Measurements from ENCODE around the gene SLC7A1. TPM values are rescaled to one million over a fixed set of nuclear protein-coding genes. Genes with fewer than 3 reads are reported as not detected.

The SLC7A1 gene
- total RNA-seq, 1 donor from 2014 or later = 30.7 TPM

GRCh38 chr13:29536853-29537252 lies 58.6 kb downstream of the SLC7A1 start:
- peak; percentile 9 for DNase-seq (ENCODE audit: low spot score)
- intact Hi-C loops (cut with DNase I) = no loop called here

GRCh38 chr13:29535663-29536655 lies 59.5 kb downstream of the SLC7A1 start:
- intact Hi-C loops (cut with DNase I) = no loop called here
- DNase-seq (ENCODE audit: low spot score) = peak; percentile 53

GRCh38 chr13:29534083-29534482 lies 61.4 kb downstream of the SLC7A1 start:
- DNase-seq (ENCODE audit: low spot score) = peak; percentile 49
- intact Hi-C loops (cut with DNase I) = no loop called here

DNA sequence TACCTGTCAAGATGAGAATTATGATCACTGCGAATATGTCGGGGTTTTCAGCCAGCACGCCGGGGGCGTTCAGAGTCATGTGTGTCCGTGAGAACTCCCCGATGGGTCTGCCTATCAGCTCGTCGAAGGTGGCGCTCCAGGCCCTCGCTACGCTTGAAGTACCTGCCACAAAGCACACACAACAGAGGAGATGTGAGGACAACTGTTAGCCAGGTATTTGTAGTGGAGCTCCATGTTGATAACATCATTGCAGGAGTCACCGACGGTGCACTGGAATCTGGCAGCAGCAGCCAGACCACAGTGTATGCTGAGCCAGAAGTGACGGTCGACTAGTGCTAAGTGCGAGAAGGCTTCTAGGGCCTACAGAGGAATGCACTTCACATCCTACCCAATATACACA lies 62.7 kb downstream of the SLC7A1 start:
- intact Hi-C loops (cut with DNase I) = no loop called here
- peak; percentile 51 for DNase-seq (ENCODE audit: low spot score)

DNA sequence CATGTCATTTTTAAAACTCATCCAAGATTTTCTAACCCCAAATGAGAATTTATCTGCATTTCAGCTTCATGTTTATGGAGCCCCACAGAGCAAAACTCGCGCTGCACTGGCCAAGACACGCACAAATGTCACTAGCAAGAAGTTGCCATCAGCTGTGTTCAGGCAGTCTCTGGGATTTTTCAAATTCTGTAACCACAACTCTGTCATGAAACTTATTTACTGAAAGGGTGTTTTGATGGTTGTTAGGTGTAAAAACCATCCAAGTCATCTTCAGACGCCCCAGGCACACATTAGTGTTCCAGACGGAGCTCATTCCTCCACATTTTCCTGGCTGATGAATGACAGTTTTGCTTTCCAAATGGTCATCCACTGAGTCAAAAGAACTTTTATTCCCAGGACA lies 63.4 kb downstream of the SLC7A1 start:
- intact Hi-C loops (cut with DNase I) = no loop called here
- peak; percentile 33 for DNase-seq (ENCODE audit: low spot score)

DNA sequence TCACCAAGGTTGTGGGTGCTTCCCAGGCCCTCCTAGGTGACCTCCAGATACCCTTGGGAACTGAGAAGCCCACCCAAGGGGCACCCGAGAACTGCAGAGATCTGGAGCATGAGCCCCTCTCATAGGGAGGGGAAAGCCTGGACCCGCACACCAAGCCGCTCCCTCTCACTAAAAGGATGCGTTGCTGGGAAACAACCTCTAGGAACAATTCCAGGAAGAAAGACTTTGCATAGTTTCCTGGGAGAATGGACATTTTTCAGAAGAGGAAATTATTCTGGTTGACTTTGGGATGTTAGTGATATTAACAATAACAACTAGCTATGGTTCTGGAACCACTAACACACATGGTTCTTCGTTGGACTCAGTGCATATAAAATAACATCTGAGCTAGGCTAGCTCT lies 64.6 kb downstream of the SLC7A1 start:
- intact Hi-C loops (cut with DNase I) = no loop called here
- DNase-seq (ENCODE audit: low spot score) = no peak

DNA sequence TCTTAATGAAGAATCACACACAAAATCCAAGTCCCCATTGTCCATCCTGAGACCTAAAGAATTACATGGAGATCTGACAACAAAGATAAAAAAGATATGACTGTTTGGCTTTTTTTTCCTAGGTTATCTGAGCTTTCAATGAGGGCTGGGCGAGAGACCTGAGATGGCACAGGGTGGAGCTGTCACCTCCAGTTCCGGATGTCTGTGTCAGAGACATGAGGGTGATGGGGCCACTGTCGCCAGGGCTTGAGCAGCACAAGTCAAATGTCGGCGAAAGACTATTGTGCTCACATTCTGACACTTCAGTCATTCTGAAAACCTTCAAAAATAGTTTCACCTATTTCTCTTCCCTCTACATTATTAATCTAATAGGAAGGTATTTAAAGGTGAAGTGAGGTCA lies 65.7 kb downstream of the SLC7A1 start:
- intact Hi-C loops (cut with DNase I) = no loop called here
- no peak for DNase-seq (ENCODE audit: low spot score)

DNA sequence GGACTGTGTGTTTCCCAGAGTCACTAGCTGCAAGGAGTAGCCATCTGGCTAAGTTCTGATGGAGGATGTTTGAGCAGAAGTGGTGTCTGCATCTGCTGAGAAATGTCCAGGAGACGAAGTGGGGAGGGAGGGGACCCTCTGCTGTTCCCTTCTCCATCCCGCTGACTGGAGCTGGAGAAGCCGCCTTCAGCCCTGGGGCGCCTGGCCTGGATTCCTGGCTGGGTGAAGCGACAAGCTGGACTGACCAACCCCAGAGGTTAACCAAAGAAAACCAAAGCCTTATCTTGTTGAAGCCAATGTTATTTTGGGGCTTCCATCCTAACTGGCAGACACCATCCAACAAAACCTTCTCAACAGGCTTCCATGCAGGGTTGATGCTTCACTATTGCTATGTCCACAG lies 67.6 kb downstream of the SLC7A1 start:
- no peak for DNase-seq (ENCODE audit: low spot score)
- intact Hi-C loops (cut with DNase I) = no loop called here

DNA sequence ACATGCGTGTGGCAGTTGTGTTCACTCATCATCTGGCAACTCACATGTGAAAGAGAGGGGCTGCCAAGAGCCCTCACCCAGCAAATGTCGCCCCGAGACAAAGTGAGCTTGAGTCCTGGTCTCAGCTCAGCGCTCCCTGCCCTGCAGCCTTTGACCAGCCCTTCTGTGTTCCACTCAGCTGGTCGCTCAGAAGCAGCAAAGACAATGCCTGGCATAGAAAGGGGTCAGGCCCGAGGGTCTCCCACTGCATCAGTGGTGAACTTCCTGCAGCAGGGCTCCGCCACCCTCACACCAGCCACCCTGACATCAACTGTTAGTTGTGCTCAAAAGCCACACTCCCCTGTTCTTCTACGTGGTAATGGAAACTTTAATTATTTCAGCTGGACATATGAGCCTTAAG lies 68.0 kb downstream of the SLC7A1 start:
- intact Hi-C loops (cut with DNase I) = no loop called here
- DNase-seq (ENCODE audit: low spot score) = no peak

- intact Hi-C loops (cut with DNase I) = no loop called here
- no peak for DNase-seq (ENCODE audit: low spot score)
Observed at GRCh38 chr13:29526741-29527140, 68.7 kb downstream of the SLC7A1 start.

GRCh38 chr13:29525757-29526156 lies 69.7 kb downstream of the SLC7A1 start:
- intact Hi-C loops (cut with DNase I) = no loop called here
- no peak for DNase-seq (ENCODE audit: low spot score)

- intact Hi-C loops (cut with DNase I) = no loop called here
- no peak for DNase-seq (ENCODE audit: low spot score)
Observed at GRCh38 chr13:29524641-29525040, 70.8 kb downstream of the SLC7A1 start.

DNA sequence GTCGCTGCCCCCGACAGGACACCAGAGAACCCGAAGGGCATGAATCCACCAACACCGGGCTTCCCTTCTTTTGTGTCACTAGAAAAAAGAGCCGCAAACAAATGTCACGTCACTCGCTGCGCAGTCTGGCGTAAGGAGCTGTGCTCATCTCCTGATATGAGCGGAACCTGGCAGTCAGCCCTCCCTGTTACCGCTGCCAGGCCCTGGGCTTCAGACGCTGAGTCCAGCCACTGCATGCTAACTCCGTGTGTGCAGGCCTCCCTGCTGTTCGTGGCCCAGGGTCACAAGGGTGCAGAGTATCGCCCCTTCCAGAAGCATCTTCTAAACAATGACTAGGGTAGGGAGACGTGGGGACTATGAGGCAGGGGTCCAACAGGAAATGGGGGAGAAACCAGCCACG lies 71.3 kb downstream of the SLC7A1 start:
- no peak for DNase-seq (ENCODE audit: low spot score)
- intact Hi-C loops (cut with DNase I) = no loop called here

GRCh38 chr13:29523199-29523961 lies 72.1 kb downstream of the SLC7A1 start:
- intact Hi-C loops (cut with DNase I) = no loop called here
- DNase-seq (ENCODE audit: low spot score) = no peak

DNA sequence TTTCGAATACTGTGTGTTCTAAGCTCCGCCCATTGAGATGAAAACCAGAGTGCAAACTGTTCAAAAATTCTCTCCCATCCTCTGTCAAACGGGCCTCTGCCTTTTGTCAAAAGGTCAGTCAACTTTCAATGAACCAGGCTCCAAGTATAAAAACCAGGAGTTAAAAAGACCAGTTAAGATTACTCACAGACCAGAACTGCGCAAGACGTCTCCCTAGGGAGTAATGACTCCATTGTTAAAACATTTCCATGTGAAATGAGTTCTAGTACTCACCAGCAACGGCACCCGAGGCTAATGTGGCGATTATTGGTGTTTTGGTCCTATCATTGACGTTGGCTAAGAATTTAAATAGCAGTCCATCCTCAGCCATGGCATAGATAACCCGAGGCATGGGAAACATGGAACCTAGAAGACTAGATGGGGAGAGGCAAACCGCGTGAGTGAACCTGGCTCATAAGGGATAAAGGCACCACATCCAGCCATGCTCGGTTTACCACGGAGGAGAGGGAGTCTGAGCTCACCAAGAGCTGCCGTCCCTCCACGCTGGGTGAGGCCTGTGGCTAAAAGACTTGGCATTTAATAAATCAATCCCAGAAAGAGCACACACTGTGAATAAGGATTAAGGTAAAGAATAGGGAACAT lies 73.3 kb downstream of the SLC7A1 start:
- intact Hi-C loops (cut with DNase I) = no loop called here
- no peak for DNase-seq (ENCODE audit: low spot score)

- no peak for DNase-seq (ENCODE audit: low spot score)
- intact Hi-C loops (cut with DNase I) = no loop called here
Observed at GRCh38 chr13:29521336-29521735, 74.2 kb downstream of the SLC7A1 start.

DNA sequence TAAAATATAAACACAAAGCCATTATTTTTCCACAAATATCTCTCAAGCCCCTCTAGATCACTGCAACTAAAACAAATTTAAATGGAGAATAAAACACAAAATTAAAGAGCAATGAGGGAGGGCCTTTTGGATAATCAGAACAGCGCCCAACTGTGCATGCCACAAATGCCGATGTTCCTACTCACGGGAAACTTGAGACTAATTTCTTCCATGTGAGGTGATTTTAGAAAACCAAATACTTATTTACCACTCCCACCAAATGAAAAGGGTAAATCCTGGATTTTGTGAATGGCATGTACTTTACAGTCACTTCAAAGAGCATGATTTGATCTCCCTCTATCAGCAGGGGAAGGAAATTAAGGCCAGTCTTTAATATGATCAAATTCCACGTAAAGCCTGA lies 74.8 kb downstream of the SLC7A1 start:
- DNase-seq (ENCODE audit: low spot score) = no peak
- intact Hi-C loops (cut with DNase I) = no loop called here

GRCh38 chr13:29519921-29520320 lies 75.6 kb downstream of the SLC7A1 start:
- intact Hi-C loops (cut with DNase I) = no loop called here
- DNase-seq (ENCODE audit: low spot score) = no peak

- intact Hi-C loops (cut with DNase I) = no loop called here
Observed at GRCh38 chr13:29516880-29517279, 78.6 kb downstream of the SLC7A1 start.

DNA sequence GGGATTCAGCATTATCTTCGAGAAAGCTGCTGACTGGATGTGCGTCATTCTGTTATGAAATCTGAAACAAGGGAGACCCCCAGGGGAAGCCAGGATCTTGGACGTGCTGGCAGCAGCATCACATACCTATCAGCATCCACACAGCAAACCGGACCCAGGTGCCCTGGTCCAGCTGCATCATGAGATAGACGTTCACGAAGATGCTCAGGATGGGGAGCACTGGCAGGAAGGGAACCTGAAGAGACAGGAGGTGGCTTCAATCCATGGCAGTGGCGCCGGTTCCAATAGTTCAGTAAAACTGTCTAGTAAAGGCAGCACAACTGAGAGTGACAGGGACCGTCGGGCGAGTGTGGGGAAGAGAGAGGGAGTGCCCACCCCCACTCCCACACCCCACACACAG lies 79.5 kb downstream of the SLC7A1 start:
- DNase-seq (ENCODE audit: low spot score) = no peak
- intact Hi-C loops (cut with DNase I) = no loop called here

More at GRCh38 chr13:29516880-29517279, 78.6 kb downstream of the SLC7A1 start:
- DNase-seq (ENCODE audit: low spot score) = no peak
